Breast epithelium (tissue), 3 donors: ENCODE results near the gene OSR1.

ENCODE experiments used
- POLR2A ChIP-seq: fragments of 450-650 bp; IDR thresholded peaks from one replicate; pipeline ENCODE4 v1.6.1; 2016; ENCODE audit warnings: antibody characterized with exemption, mild to moderate bottlenecking, moderate library complexity
- POLR2AphosphoS5 ChIP-seq, 3 donors: sonication (generic); formaldehyde crosslinking; IDR thresholded peaks; one replicate each; pipeline ENCODE4 v1.6.1; 2017; ENCODE audit warnings: antibody characterized with exemption in 3 of 3
- TF ChIP-seq, protein P1 (sequence below), 3 donors: fragments of 450-650 bp; IDR thresholded peaks; one replicate each; pipeline ENCODE4 v1.5.1; 2016 to 2017; ENCODE audit warnings: antibody characterized with exemption in 3 of 3, mild to moderate bottlenecking in 3 of 3, moderate library complexity in 3 of 3

DNA sequence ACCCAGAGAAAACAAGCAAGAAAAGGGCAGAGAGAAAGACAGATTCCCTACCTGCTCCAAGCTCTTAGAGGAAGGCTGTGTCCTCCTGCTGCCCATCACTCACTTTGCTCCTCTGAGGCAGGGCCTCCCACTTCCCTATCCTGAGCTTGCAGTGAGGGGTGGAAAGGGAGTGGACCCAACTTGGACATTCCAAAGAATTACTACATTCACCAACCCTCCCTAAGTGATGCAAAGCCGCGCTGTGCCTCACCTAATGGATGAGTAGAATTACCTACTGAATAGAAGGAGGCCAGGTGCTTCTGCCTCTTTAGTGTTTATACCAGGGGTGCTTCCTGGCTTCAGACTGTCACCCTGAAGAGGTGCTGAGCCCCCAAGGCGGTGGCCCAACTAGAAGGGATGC lies 5.6 kb upstream of the OSR1 start:
- TF ChIP-seq POLR2AphosphoS5 (IDR thresholded peaks at IDR 0.05) (no peak), POLR2A (no peak)
- TF ChIP-seq, protein P1, sequence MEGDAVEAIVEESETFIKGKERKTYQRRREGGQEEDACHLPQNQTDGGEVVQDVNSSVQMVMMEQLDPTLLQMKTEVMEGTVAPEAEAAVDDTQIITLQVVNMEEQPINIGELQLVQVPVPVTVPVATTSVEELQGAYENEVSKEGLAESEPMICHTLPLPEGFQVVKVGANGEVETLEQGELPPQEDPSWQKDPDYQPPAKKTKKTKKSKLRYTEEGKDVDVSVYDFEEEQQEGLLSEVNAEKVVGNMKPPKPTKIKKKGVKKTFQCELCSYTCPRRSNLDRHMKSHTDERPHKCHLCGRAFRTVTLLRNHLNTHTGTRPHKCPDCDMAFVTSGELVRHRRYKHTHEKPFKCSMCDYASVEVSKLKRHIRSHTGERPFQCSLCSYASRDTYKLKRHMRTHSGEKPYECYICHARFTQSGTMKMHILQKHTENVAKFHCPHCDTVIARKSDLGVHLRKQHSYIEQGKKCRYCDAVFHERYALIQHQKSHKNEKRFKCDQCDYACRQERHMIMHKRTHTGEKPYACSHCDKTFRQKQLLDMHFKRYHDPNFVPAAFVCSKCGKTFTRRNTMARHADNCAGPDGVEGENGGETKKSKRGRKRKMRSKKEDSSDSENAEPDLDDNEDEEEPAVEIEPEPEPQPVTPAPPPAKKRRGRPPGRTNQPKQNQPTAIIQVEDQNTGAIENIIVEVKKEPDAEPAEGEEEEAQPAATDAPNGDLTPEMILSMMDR (IDR thresholded peaks at IDR 0.05), result no peak
